HUDEP-2 (cell line): ENCODE measurements around the gene ELOB.

Experiments used
- DNase-seq, 76 experiments: peaks; one replicate each; lab custom pipeline; 2025; ENCODE audit not compliant: unreplicated experiment in 76 of 76; lab: John Stamatoyannopoulos, UW

ELOB gene

DNA sequence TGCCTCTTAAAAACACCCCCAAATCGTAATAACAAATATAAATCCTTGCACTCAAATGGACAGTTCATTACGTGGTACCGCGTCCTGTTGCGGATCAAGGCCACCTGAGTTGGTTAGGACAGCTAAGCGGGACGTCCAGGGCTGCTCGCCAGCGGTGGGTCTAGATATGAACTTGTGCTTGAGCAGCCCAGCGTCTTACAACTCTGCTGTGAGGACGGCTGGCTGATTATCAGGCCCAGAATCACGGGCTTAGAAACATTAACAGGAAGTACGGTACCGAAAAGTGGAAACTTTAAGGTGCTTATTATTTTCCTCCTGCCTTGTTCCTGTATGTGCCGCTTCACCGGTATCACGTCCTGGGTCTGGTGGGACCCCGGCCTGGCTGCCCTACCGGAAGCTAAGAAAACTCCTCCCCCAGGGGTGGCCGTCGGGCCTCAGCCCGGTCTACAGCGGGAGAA, 25.5 kb downstream of the ELOB start:
- peak in 48 of 76 experiments; percentile 33 to 86 (median 70) for DNase-seq

DNA sequence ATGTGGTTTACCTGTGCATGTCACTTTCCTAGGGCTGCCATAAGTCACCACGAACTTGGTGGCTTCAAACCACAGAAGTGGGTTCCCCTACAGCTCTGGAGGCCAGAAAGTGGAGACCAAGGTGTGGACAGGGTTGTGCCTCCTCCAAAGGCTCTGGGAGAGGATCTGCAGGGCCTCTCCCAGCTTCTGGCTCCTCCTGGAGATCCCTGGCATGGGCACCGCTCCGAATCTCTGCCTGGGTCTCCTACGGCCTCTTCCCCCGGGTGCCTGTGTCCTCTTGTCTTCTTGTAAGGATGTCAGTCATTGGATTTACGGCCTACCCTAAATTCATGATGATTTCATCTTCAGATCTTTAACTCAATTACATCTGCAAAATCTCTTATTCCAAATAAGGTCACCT, 27.1 kb downstream of the ELOB start:
- DNase-seq: no peak

DNA sequence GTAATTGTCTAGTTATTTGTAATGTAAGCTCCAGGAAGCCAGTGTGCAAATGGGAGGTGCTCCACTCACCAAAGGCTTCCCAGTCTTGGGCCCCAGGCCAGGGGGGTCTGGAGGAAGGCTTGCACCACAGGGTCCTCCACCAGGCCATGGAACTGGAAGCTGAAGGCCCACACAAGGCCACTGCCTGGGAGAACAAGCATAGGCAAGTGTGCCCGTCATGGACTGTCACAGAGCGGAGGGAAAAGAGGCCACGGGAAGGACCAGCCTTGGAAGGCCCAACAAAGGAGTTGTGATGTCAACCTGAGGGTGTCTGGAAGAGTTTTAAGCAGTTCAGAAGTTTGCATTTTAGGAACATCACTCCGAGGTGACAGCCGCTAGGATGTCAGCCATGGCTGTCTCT, 27.6 kb downstream of the ELOB start:
- DNase-seq: no peak

- DNase-seq: no peak
Observed at GRCh38 chr16:2748757-2749455, 28.2 kb downstream of the ELOB start.

- no peak for DNase-seq
Observed at GRCh38 chr16:2745961-2746360, 31.1 kb downstream of the ELOB start.

- DNase-seq: no peak
Observed at GRCh38 chr16:2745116-2745890, 31.8 kb downstream of the ELOB start.

DNA sequence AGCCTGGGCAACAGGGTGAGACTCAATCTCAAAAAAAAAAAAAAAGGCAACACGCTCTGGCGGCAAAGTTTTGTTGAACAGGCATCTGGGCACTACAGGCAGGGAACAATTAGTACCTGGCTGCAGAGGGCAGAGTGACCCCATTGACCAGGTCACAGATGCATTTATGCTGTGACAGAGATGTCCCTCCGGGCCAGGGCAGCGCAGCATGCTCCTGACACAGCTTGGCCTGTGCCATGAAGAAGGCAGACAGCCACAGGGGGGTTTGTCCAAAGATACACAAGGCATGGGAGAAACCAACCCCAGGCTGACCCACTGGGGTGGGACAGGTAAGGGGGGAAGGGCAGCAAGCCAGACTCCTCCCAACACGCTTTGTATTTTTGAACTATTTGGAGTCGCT, 32.4 kb downstream of the ELOB start:
- DNase-seq: no peak

- DNase-seq: no peak
Observed at GRCh38 chr16:2743007-2743810, 33.9 kb downstream of the ELOB start.

GRCh38 chr16:2742323-2743006, 34.6 kb downstream of the ELOB start:
- no peak for DNase-seq

GRCh38 chr16:2741168-2741567, 35.9 kb downstream of the ELOB start:
- no peak for DNase-seq

- no peak for DNase-seq
Observed at GRCh38 chr16:2740476-2740875, 36.6 kb downstream of the ELOB start.

DNA sequence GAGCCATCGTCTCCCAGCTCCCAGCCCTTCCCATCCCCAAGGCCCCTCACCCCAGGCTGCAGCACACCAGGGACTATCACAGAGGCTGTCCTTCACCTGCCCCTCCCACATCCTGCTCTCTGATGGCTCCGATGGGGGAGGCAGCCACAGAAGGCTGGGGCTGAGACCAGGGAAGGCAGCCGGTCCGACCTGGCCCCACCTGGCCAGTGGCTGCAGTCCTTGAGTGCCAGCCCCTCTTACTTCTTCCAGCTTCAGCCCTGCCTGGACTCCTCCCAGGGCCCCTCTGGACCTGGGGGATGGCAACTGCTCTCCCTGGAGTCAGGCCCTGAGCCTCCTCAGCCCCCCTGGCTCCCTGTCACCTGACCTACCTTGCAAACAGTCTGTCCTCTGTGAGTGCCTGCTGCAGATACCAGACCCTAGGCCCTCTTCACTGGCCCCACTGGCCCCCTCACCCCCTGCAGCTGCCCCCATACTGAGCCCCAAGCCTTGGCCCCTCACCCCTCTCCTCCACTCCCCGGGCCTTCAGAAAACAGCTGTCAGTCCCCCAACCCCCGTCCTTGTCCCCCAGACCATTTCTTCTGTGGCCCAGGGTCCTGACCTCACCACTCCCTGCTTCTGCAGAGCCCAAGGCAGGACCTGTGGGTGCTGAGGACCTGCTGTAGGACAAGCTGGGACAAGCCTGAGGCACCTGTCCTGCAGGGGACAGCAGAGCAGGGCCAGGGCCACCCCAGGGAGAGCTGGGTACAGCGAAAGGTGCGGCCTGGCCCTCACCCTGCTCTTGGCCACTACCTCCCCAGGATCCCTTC, 37.3 kb downstream of the ELOB start:
- DNase-seq: peak in 1 of 76 experiments; percentile 18

DNA sequence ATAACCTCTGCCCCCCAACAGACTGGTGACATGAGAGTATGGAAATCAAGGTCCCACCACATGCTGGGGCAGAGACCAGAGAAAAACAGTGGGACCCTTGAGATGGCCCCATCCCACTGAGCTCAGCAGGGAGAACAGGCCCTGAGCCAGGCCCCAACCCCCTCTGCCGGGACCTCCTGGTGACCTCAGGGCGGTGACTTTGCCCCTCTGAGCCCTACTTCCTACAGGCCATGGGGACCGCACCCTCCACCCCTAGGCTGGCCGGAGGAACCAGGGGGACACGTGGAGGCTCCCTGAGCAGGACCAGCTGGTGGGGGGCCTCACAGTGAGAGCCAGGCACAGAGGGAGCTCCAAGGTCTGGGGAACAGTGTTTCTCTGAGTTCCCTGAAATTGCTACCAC, 38.5 kb downstream of the ELOB start:
- DNase-seq: no peak

DNA sequence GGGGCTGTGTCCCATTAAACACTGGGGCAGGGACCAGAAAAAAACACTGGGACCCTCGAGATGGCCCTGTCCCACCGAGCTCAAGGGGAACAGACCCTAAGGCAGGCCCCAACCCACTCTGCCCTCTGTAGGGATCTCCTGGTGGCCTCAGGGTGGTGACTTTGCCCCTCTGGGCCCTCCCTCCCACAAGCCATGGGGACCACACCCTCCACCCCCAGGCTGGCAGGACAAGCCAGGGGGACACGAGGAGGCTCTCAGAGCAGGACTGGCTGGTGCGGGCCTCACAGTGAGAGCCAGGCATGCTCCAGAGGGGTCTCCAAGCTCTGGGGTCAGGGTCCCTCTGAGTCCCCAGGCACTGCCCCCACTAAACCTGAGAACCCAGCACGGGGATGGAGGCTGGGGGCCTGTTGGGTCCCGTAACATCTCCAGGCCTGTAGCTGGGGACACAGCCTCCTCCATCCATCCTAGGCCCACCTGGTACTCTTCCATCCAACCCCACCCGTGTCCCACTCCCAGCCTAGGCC, 39.1 kb downstream of the ELOB start:
- DNase-seq: peak in 1 of 76 experiments; percentile 15

DNA sequence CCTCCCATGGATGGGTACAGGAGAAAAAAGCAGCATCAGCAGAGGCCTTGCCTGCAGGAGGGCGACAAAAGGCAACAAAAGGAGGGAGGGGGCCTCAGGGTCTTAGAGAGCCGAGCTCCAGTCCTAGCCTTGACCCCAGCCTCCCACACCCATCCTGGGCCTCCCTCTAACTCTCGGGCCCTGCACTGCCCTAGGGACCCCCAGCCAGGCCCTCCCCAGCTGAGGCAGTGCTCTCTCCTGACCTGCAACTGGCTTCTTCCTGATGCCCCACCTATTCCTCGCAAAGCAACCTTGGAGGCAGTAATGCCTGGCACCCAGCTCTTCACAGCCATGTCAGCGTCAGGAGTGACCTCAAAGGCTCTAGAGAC, 39.9 kb downstream of the ELOB start:
- no peak for DNase-seq

GRCh38 chr16:2736476-2737237, 40.4 kb downstream of the ELOB start:
- DNase-seq: no peak

DNA sequence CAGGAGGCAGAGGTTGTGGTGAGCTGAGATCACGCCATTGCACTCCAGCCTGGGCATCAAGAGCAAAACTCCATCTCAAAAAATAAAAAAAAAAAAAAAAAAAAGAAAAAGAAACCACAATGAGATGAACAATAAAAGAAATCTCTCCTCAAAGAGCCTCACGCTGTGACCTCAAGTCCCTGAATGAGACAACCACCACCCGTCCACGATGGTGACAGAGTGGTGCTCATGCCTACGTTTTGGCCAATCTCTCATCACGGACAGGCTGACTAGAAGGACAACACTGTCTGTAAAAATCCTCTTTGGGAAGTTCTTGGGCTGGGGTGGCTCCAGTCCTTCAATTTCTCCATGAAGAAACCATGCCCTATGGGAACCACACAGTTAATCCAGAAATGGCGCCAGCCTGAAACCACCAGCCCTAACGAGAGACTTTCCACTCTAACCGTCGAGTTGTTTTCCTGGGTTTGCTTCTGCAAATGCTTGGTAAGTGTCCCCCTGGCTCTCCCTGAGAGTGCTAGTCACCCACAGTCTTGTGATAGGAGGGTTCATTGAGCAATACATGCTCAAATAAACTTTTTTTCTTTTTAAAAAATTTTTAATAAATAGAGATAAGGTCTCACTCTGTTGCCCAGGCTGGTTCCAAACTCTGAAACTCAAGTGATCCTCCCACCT, 42.1 kb downstream of the ELOB start:
- no peak for DNase-seq

DNA sequence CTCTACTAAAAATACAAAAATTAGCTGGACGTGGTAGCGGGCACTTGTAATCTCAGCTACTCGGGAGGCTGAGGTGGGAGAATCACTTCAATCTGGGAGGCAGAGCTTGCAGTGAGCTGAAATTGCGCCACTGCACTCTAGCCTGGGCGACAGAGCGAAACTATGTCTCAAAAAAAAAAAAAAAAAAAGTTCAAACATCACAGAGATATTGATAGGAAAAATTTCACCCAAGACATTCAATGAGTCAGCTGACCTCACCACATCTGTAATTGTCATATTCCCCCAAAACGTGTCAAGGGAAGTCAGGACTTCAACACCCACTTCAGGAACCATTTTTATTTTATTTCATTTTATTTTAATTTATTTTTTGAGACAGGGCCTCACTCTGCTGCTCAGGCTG, 49.0 kb downstream of the ELOB start:
- DNase-seq: no peak

GRCh38 chr16:2726923-2727322, 50.2 kb downstream of the ELOB start:
- DNase-seq: no peak
